Testis (tissue), 3 donors: ENCODE results near the gene PPP1R3E. TPM values are rescaled to one million over a fixed set of nuclear protein-coding genes. Genes with fewer than 3 reads are reported as not detected.

Source experiments
- DNase-seq: peaks from one replicate; pipeline ENCODE4 v3.0.0-alpha.2; 2019
- H3K27ac ChIP-seq, 2 donors: fragments of 200-600 bp; sonication (generic); one replicate each; pipeline ENCODE4 v1.5.1; 2019
- H3K27me3 ChIP-seq: fragments of 200-600 bp; sonication (generic); one replicate; pipeline ENCODE4 v1.5.1; 2019
- H3K36me3 ChIP-seq: fragments of 200-600 bp; sonication (generic); one replicate; pipeline ENCODE4 v1.5.1; 2017; ENCODE audit warnings: low read depth; ENCODE audit errors: missing control alignments
- H3K4me1 ChIP-seq: fragments of 200-600 bp; sonication (generic); one replicate; pipeline ENCODE4 v1.5.1; 2019
- H3K4me3 ChIP-seq, 2 donors: fragments of 200-600 bp; sonication (generic); one replicate each; pipeline ENCODE4 v1.5.1; 2017 to 2019
- H3K9me3 ChIP-seq: fragments of 200-600 bp; sonication (generic); one replicate; pipeline ENCODE4 v1.5.1; 2017
- POLR2A ChIP-seq: fragments of 450-650 bp; IDR thresholded peaks from one replicate; pipeline ENCODE4 v1.6.1; 2017; ENCODE audit warnings: antibody characterized with exemption, mild to moderate bottlenecking, moderate library complexity
- WGBS, 2 donors: methylation state at CpG; one replicate each; pipeline ENCODE4 v1.1.5; 2018; 5-methylcytosine and 5-hydroxymethylcytosine counted together
- intact Hi-C: fragments of 100-400 bp; cut with DNase I; formaldehyde crosslinking; loops from one replicate; pipeline ENCODE4 v1.15.1; 2023; ENCODE audit warnings: low total_unique reads
- polyA plus RNA-seq: library from polyadenylated mRNA; stranded (reverse); fragments of 350-450 nt; fragmentation: Illumina TruSeq; extraction: RNeasy Lipid Tissue Mini Kit (QIAGEN cat#74804); gene quantifications from one replicate; pipeline ENCODE4 v1.2.3, GENCODE V29; 2014; ENCODE audit warnings: low read depth, low replicate concordance; ENCODE audit not compliant: insufficient read depth
- total RNA-seq, 2 donors: library from RNA; depleted of rRNA; stranded (reverse); fragments of >200 nt; gene quantifications; one replicate each; pipeline ENCODE4 v1.2.3, GENCODE V29; 2016
- TF ChIP-seq, protein P1 (sequence below), 3 experiments: fragments of 450-650 bp in 2 of 3; fragments of 200-600 bp in 1 of 3; sonication (generic) in 1 of 3; IDR thresholded peaks; one replicate each; pipeline ENCODE4 v1.5.1; 2016 to 2019; ENCODE audit warnings: antibody characterized with exemption in 3 of 3, mild to moderate bottlenecking in 2 of 3, moderate library complexity in 1 of 3

Gene PPP1R3E
- total and polyA plus RNA-seq, 3 donors from 2014 or later, result 30.4 to 43.5 (median 39.2) TPM

DNA sequence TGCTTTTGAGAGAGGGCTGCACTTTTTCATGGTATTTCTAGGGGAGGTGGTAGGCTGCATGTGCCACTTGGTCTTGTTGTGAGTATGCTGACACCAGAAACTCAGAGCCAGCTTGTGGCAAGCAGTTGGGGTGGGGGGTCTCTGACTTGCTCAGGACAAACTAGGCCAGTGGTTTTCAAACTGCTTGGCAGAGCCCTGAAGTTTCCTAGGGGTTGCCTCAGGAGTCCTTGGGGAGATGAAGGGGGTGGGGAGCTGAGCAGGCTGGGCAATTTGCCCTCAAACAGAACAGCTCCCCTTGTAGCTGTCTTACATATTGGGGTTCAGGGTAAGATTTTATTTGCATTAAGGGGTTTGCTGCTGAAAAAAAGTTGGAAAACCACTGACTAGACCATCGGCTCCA is 7.9 kb upstream of the PPP1R3E start:
- H3K27ac ChIP-seq, result no peak overlapping the region
- WGBS, 2 donors, result 89 to 100% methylated on average over 1 of the region's 1 CpG
- intact Hi-C loops, result no loop called here
- no peak overlapping the region for H3K4me3 ChIP-seq
- no peaks in the 10 kb centered on the region for H3K36me3 ChIP-seq
- no peaks in the 10 kb centered on the region for H3K9me3 ChIP-seq
- no peaks in the 10 kb centered on the region for H3K27me3 ChIP-seq
- TF ChIP-seq, protein P1, sequence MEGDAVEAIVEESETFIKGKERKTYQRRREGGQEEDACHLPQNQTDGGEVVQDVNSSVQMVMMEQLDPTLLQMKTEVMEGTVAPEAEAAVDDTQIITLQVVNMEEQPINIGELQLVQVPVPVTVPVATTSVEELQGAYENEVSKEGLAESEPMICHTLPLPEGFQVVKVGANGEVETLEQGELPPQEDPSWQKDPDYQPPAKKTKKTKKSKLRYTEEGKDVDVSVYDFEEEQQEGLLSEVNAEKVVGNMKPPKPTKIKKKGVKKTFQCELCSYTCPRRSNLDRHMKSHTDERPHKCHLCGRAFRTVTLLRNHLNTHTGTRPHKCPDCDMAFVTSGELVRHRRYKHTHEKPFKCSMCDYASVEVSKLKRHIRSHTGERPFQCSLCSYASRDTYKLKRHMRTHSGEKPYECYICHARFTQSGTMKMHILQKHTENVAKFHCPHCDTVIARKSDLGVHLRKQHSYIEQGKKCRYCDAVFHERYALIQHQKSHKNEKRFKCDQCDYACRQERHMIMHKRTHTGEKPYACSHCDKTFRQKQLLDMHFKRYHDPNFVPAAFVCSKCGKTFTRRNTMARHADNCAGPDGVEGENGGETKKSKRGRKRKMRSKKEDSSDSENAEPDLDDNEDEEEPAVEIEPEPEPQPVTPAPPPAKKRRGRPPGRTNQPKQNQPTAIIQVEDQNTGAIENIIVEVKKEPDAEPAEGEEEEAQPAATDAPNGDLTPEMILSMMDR (IDR thresholded peaks at IDR 0.05), result no peak
- TF ChIP-seq POLR2A, result no peak
- H3K4me1 ChIP-seq, result peaks cover 42% of the 10 kb centered on the region
- DNase-seq, result no peak

DNA sequence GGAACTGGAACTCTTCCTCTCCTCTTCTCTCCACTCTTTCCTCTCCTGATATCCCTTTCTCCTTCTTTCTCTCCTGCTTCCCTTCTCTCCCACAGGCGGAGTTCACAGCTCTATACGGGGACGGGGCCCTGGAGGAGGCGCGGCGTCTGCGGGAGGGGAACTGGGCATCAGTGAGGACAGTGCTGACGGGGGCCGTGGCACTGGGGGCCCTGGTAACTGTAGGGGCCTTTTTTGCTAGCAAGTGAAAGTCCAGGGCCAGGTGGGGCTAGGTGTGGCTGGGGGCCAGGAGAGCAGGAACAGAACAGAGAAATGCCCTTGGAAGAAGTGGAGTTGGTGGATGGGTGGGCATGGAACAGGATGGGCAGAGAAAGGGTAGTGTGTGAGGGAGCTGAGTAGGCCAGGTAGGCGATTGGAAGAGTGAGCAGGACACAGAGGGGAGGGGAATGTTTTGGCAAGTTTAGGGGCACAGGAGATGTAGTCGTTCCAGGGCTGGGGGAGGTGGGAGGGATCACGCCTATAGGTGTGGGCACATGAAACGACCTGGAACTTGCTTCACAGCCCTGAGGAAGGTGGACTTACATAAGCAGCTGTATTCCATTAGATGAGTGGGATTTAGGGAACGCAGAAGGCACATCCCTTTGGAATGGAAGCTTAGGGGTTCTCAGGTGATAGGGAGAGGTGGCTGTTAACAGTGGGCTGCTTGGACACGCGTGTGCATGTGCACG is 6.2 kb upstream of the PPP1R3E start:
- Histone ChIP-seq H3K27me3 (no peaks in the 10 kb centered on the region), H3K9me3 (no peaks in the 10 kb centered on the region), H3K27ac (peak overlapping the region in 1 of 2 donors; percentile 91), H3K36me3 (no peaks in the 10 kb centered on the region), H3K4me3 (peak overlapping the region in 1 of 2 donors; percentile 90), H3K4me1 (peaks cover 42% of the 10 kb centered on the region)
- DNase-seq, result no peak
- no peak for TF ChIP-seq POLR2A
- TF ChIP-seq, protein P1 (IDR thresholded peaks at IDR 0.05), result no peak
- 70 to 79% methylated on average over 17 of the region's 17 CpGs for WGBS, 2 donors
- intact Hi-C loops, result no loop called here

DNA sequence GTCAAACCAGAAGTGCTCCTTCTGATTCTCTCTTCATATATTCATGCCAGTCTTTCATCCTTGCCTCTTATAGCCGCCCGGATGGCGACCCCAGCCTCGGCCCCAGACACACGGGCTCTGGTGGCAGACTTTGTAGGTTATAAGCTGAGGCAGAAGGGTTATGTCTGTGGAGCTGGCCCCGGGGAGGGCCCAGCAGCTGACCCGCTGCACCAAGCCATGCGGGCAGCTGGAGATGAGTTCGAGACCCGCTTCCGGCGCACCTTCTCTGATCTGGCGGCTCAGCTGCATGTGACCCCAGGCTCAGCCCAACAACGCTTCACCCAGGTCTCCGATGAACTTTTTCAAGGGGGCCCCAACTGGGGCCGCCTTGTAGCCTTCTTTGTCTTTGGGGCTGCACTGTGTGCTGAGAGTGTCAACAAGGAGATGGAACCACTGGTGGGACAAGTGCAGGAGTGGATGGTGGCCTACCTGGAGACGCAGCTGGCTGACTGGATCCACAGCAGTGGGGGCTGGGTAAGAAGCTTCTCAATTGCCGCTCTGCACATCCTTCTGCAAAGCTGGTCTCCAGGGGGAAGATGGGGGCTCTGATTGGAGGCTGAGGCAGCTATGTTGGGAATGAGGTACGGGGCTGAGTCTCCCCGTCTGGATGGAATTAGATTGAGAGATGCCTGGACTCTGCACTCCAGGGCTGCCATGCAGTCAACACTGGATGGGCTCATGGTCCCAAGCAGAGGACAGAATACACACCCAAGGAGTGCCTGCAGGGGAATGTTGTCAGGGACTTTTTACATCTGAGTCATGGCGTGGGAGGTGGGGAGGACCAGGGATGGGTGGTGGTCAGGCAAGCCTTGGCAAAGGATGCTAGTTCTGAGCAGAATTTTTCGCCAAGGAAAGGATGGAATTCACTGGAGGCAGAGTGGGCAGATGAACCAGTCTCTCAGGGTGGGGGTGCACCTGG is 5.3 kb upstream of the PPP1R3E start:
- no peaks in the 10 kb centered on the region for H3K36me3 ChIP-seq
- H3K27ac ChIP-seq, result peak overlapping the region; percentile 90 to 91
- H3K9me3 ChIP-seq, result no peaks in the 10 kb centered on the region
- intact Hi-C loops, result no loop called here
- TF ChIP-seq, protein P1 (IDR thresholded peaks at IDR 0.05), result no peak
- H3K4me3 ChIP-seq, result peak overlapping the region; percentile 59 to 90
- peaks cover 44% of the 10 kb centered on the region for H3K4me1 ChIP-seq
- WGBS, 2 donors, result 79 to 80% methylated on average over 17 to 22 of the region's 22 CpGs
- no peak for DNase-seq
- H3K27me3 ChIP-seq, result no peaks in the 10 kb centered on the region

DNA sequence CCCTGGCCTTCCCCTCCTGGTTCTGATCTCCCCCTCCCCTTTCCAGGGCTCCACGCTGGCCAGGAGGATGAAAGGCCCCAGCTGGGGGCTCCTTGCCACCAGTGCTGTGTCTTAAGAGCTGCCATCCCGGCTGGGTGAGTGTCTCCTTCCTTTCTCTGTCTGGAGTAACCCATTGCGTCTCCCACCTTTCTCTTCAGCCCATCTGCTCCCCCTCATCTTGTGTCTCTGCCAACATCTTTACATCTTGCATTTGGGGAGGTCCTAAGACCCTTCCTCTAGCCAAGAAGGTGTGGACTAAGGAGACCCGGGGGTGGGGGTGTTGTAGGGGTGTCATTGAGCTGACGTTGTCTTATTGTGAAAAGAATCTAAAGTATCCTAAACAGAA is 4.5 kb upstream of the PPP1R3E start:
- Histone ChIP-seq H3K27ac (peak overlapping the region; percentile 90 to 91), H3K4me3 (peak overlapping the region; percentile 59 to 90), H3K27me3 (no peaks in the 10 kb centered on the region), H3K4me1 (peaks cover 48% of the 10 kb centered on the region), H3K9me3 (no peaks in the 10 kb centered on the region), H3K36me3 (no peaks in the 10 kb centered on the region)
- TF ChIP-seq, protein P1 (IDR thresholded peaks at IDR 0.05), result no peak
- TF ChIP-seq POLR2A, result no peak
- DNase-seq, result no peak
- WGBS, 2 donors, result 17 to 22% methylated on average over 5 of the region's 5 CpGs
- intact Hi-C loops, result no loop called here
